Astrocyte (in vitro differentiated cells and primary cell): ENCODE measurements around the gene PADI6. TPM values are rescaled to one million over a fixed set of nuclear protein-coding genes. Genes with fewer than 3 reads are reported as not detected.
A peak's percentile ranks its signal among the peaks of the same experiment; 100 is the strongest.

Experiments used
- DNase-seq: peaks from one replicate; pipeline ENCODE4 v3.0.0-alpha.2; 2010; ENCODE audit warnings: low read depth
- FAIRE-seq: peaks from 2 replicates; lab custom pipeline; 2011; peaks lifted over from hg19 to GRCh38; lab: Jason Lieb, UNC
- H2AFZ ChIP-seq: 2 replicates; pipeline ENCODE4 v1.6.0; 2012; ENCODE audit warnings: low read depth, low read length, inconsistent platforms
- H3K27ac ChIP-seq: 2 replicates; pipeline ENCODE4 v1.5.1; 2011; ENCODE audit warnings: low read depth, low read length, inconsistent platforms
- H3K27me3 ChIP-seq: 2 replicates; pipeline ENCODE4 v1.6.0; 2011; ENCODE audit warnings: low read length, inconsistent platforms; ENCODE audit not compliant: insufficient read depth
- H3K36me3 ChIP-seq: 2 replicates; pipeline ENCODE4 v1.5.1; 2011; ENCODE audit warnings: low read length, inconsistent platforms; ENCODE audit not compliant: insufficient read depth
- H3K4me1 ChIP-seq: 2 replicates; pipeline ENCODE4 v1.5.1; 2011; ENCODE audit warnings: low read length, inconsistent platforms; ENCODE audit not compliant: insufficient read depth
- H3K4me2 ChIP-seq: 2 replicates; pipeline ENCODE4 v1.6.0; 2012; ENCODE audit warnings: low read length, inconsistent platforms
- H3K4me3 ChIP-seq: 2 replicates; pipeline ENCODE4 v1.5.1; 2011; ENCODE audit warnings: low read depth, mild to moderate bottlenecking, low read length, inconsistent platforms; ENCODE audit not compliant: insufficient read depth
- H3K79me2 ChIP-seq: 2 replicates; pipeline ENCODE4 v1.6.0; 2012; ENCODE audit warnings: mild to moderate bottlenecking, low read length, inconsistent platforms; ENCODE audit not compliant: insufficient read depth
- H3K9ac ChIP-seq: 2 replicates; pipeline ENCODE4 v1.6.0; 2012; ENCODE audit warnings: mild to moderate bottlenecking, low read length, inconsistent platforms
- H3K9me3 ChIP-seq: 2 replicates; pipeline ENCODE4 v1.5.1; 2012; ENCODE audit warnings: low read depth, mild to moderate bottlenecking, low read length, inconsistent platforms; ENCODE audit not compliant: insufficient read depth
- H4K20me1 ChIP-seq: 2 replicates; pipeline ENCODE4 v1.6.0; 2012; ENCODE audit warnings: low read length, inconsistent platforms; ENCODE audit not compliant: insufficient read depth
- H3K27ac Mint-ChIP-seq: one replicate; pipeline ENCODE4 v1.8.0; 2021; ENCODE audit warnings: mild to moderate bottlenecking, mixed read lengths; ENCODE audit not compliant: unreplicated experiment
- H3K27me3 Mint-ChIP-seq: one replicate; pipeline ENCODE4 v1.8.0; 2021; ENCODE audit warnings: low read depth, mixed read lengths; ENCODE audit not compliant: unreplicated experiment
- H3K36me3 Mint-ChIP-seq: one replicate; pipeline ENCODE4 v1.8.0; 2021; ENCODE audit warnings: low read depth, mixed read lengths; ENCODE audit not compliant: unreplicated experiment
- H3K4me1 Mint-ChIP-seq: one replicate; pipeline ENCODE4 v1.8.0; 2021; ENCODE audit warnings: low read depth, mixed read lengths; ENCODE audit not compliant: unreplicated experiment
- H3K4me3 Mint-ChIP-seq: one replicate; pipeline ENCODE4 v1.8.0; 2021; ENCODE audit warnings: mild to moderate bottlenecking, moderate library complexity, mixed read lengths; ENCODE audit not compliant: unreplicated experiment
- H3K9me3 Mint-ChIP-seq: one replicate; pipeline ENCODE4 v1.8.0; 2021; ENCODE audit warnings: mild to moderate bottlenecking, mixed read lengths; ENCODE audit not compliant: unreplicated experiment
- EZH2 ChIP-seq: IDR thresholded peaks from 2 replicates; pipeline ENCODE4 v1.6.1; 2012; ENCODE audit warnings: mild to moderate bottlenecking, low read length, inconsistent platforms; ENCODE audit not compliant: insufficient read depth
- total RNA-seq: library from RNA; stranded (reverse); gene quantifications from 2 replicates; pipeline ENCODE4 v1.2.1, GENCODE V29; 2021
- TF ChIP-seq, protein P1 (sequence below): IDR thresholded peaks from 2 replicates; pipeline ENCODE4 v1.5.1; 2011; ENCODE audit warnings: low read depth, mild to moderate bottlenecking, inconsistent platforms, low read length, moderate library complexity; ENCODE audit not compliant: insufficient read depth

PADI6 gene
- total RNA-seq, 1 donor from 2014 or later: not detected

DNA sequence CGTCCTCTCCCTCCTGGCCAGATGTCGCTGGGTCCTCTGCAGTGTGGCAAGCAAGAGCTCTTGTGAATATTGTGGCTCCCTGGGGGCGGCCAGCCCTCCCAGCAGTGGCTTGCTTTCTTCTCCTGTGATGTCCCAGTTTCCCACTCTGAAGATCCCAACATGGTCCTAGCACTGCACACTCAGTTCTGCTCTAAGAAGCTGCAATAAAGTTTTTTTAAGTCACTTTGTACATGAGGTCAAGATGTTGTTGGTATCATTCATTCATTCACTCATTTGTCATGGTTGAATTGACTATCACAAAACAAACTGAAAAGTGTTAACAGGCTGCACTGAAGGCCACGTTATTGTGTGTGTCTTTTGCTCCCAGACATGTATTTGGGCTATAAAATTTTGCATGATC is 8.2 kb upstream of the PADI6 start:
- no peak for FAIRE-seq
- no peak overlapping the region for H2AFZ ChIP-seq
- no peak overlapping the region for H3K27ac Mint-ChIP-seq
- no peaks in the 10 kb centered on the region for H3K36me3 Mint-ChIP-seq
- no peak overlapping the region for H3K4me3 Mint-ChIP-seq
- TF ChIP-seq EZH2: no peak
- TF ChIP-seq, protein P1, sequence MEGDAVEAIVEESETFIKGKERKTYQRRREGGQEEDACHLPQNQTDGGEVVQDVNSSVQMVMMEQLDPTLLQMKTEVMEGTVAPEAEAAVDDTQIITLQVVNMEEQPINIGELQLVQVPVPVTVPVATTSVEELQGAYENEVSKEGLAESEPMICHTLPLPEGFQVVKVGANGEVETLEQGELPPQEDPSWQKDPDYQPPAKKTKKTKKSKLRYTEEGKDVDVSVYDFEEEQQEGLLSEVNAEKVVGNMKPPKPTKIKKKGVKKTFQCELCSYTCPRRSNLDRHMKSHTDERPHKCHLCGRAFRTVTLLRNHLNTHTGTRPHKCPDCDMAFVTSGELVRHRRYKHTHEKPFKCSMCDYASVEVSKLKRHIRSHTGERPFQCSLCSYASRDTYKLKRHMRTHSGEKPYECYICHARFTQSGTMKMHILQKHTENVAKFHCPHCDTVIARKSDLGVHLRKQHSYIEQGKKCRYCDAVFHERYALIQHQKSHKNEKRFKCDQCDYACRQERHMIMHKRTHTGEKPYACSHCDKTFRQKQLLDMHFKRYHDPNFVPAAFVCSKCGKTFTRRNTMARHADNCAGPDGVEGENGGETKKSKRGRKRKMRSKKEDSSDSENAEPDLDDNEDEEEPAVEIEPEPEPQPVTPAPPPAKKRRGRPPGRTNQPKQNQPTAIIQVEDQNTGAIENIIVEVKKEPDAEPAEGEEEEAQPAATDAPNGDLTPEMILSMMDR: no peak
- no peaks in the 10 kb centered on the region for H3K79me2 ChIP-seq
- peaks cover 30% of the 10 kb centered on the region for H3K27me3 Mint-ChIP-seq
- H3K36me3 ChIP-seq: no peaks in the 10 kb centered on the region
- H3K4me1 Mint-ChIP-seq: no peaks in the 10 kb centered on the region
- peaks cover 11% of the 10 kb centered on the region for H3K9me3 Mint-ChIP-seq
- H3K9me3 ChIP-seq: no peaks in the 10 kb centered on the region
- no peak overlapping the region for H3K27ac ChIP-seq
- no peaks in the 10 kb centered on the region for H4K20me1 ChIP-seq
- no peaks in the 10 kb centered on the region for H3K27me3 ChIP-seq
- H3K4me1 ChIP-seq: no peaks in the 10 kb centered on the region
- DNase-seq: no peak
- H3K4me2 ChIP-seq: no peak overlapping the region
- H3K4me3 ChIP-seq: no peak overlapping the region
- H3K9ac ChIP-seq: no peak overlapping the region

- Histone ChIP-seq H3K4me2 (no peak overlapping the region), H3K4me3 (no peak overlapping the region), H4K20me1 (no peaks in the 10 kb centered on the region), H3K9ac (no peak overlapping the region), H3K79me2 (no peaks in the 10 kb centered on the region), H3K27ac (no peak overlapping the region), H3K27me3 (no peaks in the 10 kb centered on the region), H3K9me3 (no peaks in the 10 kb centered on the region), H3K36me3 (no peaks in the 10 kb centered on the region), H3K4me1 (peaks cover 9% of the 10 kb centered on the region), H2AFZ (no peak overlapping the region)
- Mint-ChIP-seq H3K27me3 (peaks cover 26% of the 10 kb centered on the region), H3K4me1 (peaks cover 2% of the 10 kb centered on the region), H3K36me3 (no peaks in the 10 kb centered on the region), H3K27ac (no peak overlapping the region), H3K4me3 (no peak overlapping the region), H3K9me3 (peaks cover 11% of the 10 kb centered on the region)
- FAIRE-seq (no peak), DNase-seq (no peak)
- TF ChIP-seq, protein P1: no peak
- no peak for TF ChIP-seq EZH2
Measured at GRCh38 chr1:17365293-17365692, 6.7 kb upstream of the PADI6 start.

GRCh38 chr1:17369466-17369865 is 2.5 kb upstream of the PADI6 start:
- Histone ChIP-seq H2AFZ (peak overlapping the region; percentile 67), H4K20me1 (no peaks in the 10 kb centered on the region), H3K27ac (no peak overlapping the region), H3K9ac (no peak overlapping the region), H3K9me3 (no peaks in the 10 kb centered on the region), H3K4me1 (peaks cover 9% of the 10 kb centered on the region), H3K4me2 (peak overlapping the region; percentile 59), H3K4me3 (no peak overlapping the region), H3K36me3 (no peaks in the 10 kb centered on the region), H3K79me2 (no peaks in the 10 kb centered on the region), H3K27me3 (no peaks in the 10 kb centered on the region)
- no peaks in the 10 kb centered on the region for H3K36me3 Mint-ChIP-seq
- H3K4me3 Mint-ChIP-seq: no peak overlapping the region
- no peak for TF ChIP-seq EZH2
- TF ChIP-seq, protein P1: no peak
- H3K27ac Mint-ChIP-seq: no peak overlapping the region
- H3K4me1 Mint-ChIP-seq: peaks cover 2% of the 10 kb centered on the region
- peaks cover 20% of the 10 kb centered on the region for H3K27me3 Mint-ChIP-seq
- DNase-seq: peak; percentile 67
- H3K9me3 Mint-ChIP-seq: peaks cover 4% of the 10 kb centered on the region
- no peak for FAIRE-seq
